SHP77 treated with DMSO at 0.1 percent for 48 hours (cell line): ENCODE measurements around the gene HNRNPR.
"Not testable (repeated sequence)": the region's sequence is repeated elsewhere in the genome, so short reads cannot be mapped to it uniquely, and the experiment has no call there.

Experiments
- DNase-seq: peaks from one replicate; lab custom pipeline; 2025; lab: John Stamatoyannopoulos, UW

HNRNPR gene

GRCh38 chr1:23344111-23344986, at the start of gene HNRNPR:
HNRNPR (minus strand) TSS chr1:23344284; CDS start chr1:23341008, 3,276 bp downstream.
- DNase-seq = peak; percentile 96

GRCh38 chr1:23393706-23394105, 49.6 kb upstream of the HNRNPR start:
- DNase-seq = peak; percentile 20

GRCh38 chr1:23392125-23392855, 48.2 kb upstream of the HNRNPR start:
- no peak for DNase-seq

GRCh38 chr1:23389837-23390321, 45.8 kb upstream of the HNRNPR start:
- DNase-seq = no peak

- DNase-seq = no peak
Observed at GRCh38 chr1:23387494-23387893, 43.4 kb upstream of the HNRNPR start.

GRCh38 chr1:23385119-23385621, 41.1 kb upstream of the HNRNPR start:
- no peak for DNase-seq

GRCh38 chr1:23384312-23385058, 40.4 kb upstream of the HNRNPR start:
- DNase-seq = no peak

GRCh38 chr1:23383577-23384311, 39.7 kb upstream of the HNRNPR start:
- DNase-seq = no peak

GRCh38 chr1:23381233-23381885, 37.3 kb upstream of the HNRNPR start:
- DNase-seq = no peak

- no peak for DNase-seq
Observed at GRCh38 chr1:23380719-23381118, 36.6 kb upstream of the HNRNPR start.

- DNase-seq = not testable (repeated sequence)
Observed at GRCh38 chr1:23380236-23380635, 36.2 kb upstream of the HNRNPR start.

- no peak for DNase-seq
Observed at GRCh38 chr1:23376890-23377811, 33.1 kb upstream of the HNRNPR start.

GRCh38 chr1:23374079-23374735, 30.1 kb upstream of the HNRNPR start:
- DNase-seq = not testable (repeated sequence)

- no peak for DNase-seq
Observed at GRCh38 chr1:23371987-23372880, 28.1 kb upstream of the HNRNPR start.

GRCh38 chr1:23370709-23371584, 26.9 kb upstream of the HNRNPR start:
- no peak for DNase-seq

GRCh38 chr1:23370330-23370708, 26.2 kb upstream of the HNRNPR start:
- no peak for DNase-seq
